ENCODE measurements around the gene ZBED5.
"Not testable (repeated sequence)": the region's sequence is repeated elsewhere in the genome, so short reads cannot be mapped to it uniquely, and the experiment has no call there.

ZBED5 gene

GRCh38 chr11:10844356-10844755, 13.5 kb downstream of the ZBED5 start:
- DNase-seq (ENCODE audit: low spot score) (no peak), ATAC-seq (ENCODE audit: low read depth) (no peak)
- Histone ChIP-seq H3K4me3 (ENCODE audit: severe bottlenecking) (no peak overlapping the region), H3K27ac (ENCODE audit: poor library complexity, severe bottlenecking) (no peak overlapping the region), H3K9me3 (ENCODE audit: severe bottlenecking) (no peaks in the 10 kb centered on the region), H3K27me3 (ENCODE audit: insufficient read depth, poor library complexity, severe bottlenecking) (no peaks in the 10 kb centered on the region), H3K4me1 (ENCODE audit: insufficient read depth, poor library complexity, severe bottlenecking) (peaks cover 4% of the 10 kb centered on the region), H3K36me3 (ENCODE audit: low read depth) (no peaks in the 10 kb centered on the region)
- TF ChIP-seq CTCF (IDR thresholded peaks at IDR 0.05; ENCODE audit: poor library complexity, severe bottlenecking) = no peak

DNA sequence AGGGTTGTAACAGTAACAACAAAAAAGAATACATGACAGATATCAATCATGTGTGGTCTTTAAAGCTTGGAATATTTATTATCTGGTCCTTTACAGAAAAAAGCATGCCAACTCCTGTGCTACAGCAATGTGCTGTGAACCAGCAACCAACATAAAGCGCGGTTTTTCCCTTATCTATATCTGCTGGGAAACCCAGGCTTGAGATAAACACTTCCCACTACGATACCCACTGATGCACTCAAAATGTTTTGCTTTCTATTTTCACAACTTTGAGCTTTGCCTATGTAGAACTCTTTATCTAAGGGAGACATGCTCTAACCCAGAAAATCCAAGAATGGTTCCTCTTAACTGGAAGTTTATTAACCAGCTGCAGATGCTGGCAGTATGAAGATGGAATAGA, 19.0 kb downstream of the ZBED5 start:
- ATAC-seq (ENCODE audit: low read depth) = no peak
- Histone ChIP-seq H3K9me3 (ENCODE audit: severe bottlenecking) (no peaks in the 10 kb centered on the region), H3K27ac (ENCODE audit: poor library complexity, severe bottlenecking) (no peak overlapping the region), H3K36me3 (ENCODE audit: low read depth) (no peaks in the 10 kb centered on the region), H3K27me3 (ENCODE audit: insufficient read depth, poor library complexity, severe bottlenecking) (no peaks in the 10 kb centered on the region), H3K4me3 (ENCODE audit: severe bottlenecking) (no peak overlapping the region), H3K4me1 (ENCODE audit: insufficient read depth, poor library complexity, severe bottlenecking) (peaks cover 4% of the 10 kb centered on the region)
- TF ChIP-seq CTCF (IDR thresholded peaks at IDR 0.05; ENCODE audit: poor library complexity, severe bottlenecking) = no peak
- DNase-seq (ENCODE audit: low spot score) = no peak

DNA sequence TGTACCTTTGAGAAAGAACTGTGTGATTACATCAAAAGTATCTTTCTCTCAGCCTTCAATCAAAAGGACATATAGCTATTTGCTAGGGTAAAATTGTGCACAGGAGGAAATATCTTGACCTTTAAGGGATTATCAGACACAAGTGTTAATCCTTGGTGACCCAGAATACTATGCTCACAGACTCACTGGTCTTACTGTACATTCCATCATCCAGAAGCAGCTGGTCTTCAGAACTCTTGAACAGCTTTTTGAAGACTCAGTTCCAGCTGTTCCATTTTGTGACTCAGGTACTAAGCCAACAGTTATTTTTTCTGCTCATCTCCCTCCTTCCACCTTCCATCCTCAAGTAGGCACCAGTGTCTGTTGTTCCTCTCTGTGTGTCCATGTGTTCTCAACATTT, 19.8 kb downstream of the ZBED5 start:
- Histone ChIP-seq H3K36me3 (ENCODE audit: low read depth) (no peaks in the 10 kb centered on the region), H3K27me3 (ENCODE audit: insufficient read depth, poor library complexity, severe bottlenecking) (no peaks in the 10 kb centered on the region), H3K27ac (ENCODE audit: poor library complexity, severe bottlenecking) (no peak overlapping the region), H3K9me3 (ENCODE audit: severe bottlenecking) (no peaks in the 10 kb centered on the region), H3K4me3 (ENCODE audit: severe bottlenecking) (no peak overlapping the region), H3K4me1 (ENCODE audit: insufficient read depth, poor library complexity, severe bottlenecking) (peaks cover 4% of the 10 kb centered on the region)
- no peak for DNase-seq (ENCODE audit: low spot score)
- no peak for ATAC-seq (ENCODE audit: low read depth)
- TF ChIP-seq CTCF (IDR thresholded peaks at IDR 0.05; ENCODE audit: poor library complexity, severe bottlenecking) = no peak

DNA sequence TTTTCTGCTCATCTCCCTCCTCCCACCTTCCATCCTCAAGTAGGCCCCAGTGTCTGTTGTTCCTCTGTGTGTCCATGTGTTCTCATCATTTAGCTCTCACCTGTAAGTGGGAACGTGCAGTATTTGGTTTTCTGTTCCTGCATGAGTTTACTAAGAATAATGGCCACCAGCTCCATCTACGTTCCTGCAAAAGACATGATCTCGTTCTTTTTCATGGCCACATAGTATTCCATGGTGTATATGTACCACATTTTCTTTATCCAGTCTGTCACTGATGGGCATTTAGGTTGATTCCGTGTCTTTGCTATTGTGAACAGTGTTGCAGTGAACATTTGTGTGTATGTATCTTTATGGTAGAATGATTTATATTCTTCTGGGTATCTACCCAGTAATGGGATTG, 21.0 kb downstream of the ZBED5 start:
- ATAC-seq (ENCODE audit: low read depth); H3K27me3 ChIP-seq (ENCODE audit: insufficient read depth, poor library complexity, severe bottlenecking); H3K27ac ChIP-seq (ENCODE audit: poor library complexity, severe bottlenecking); DNase-seq (ENCODE audit: low spot score); H3K9me3 ChIP-seq (ENCODE audit: severe bottlenecking); H3K36me3 ChIP-seq (ENCODE audit: low read depth); H3K4me1 ChIP-seq (ENCODE audit: insufficient read depth, poor library complexity, severe bottlenecking); H3K4me3 ChIP-seq (ENCODE audit: severe bottlenecking): not testable (repeated sequence)

- no peaks in the 10 kb centered on the region for H3K27me3 ChIP-seq (ENCODE audit: insufficient read depth, poor library complexity, severe bottlenecking)
Observed at GRCh38 chr11:10829139-10829538, 28.7 kb downstream of the ZBED5 start.

More at GRCh38 chr11:10829139-10829538, 28.7 kb downstream of the ZBED5 start:
- H3K36me3 ChIP-seq (ENCODE audit: low read depth) = no peaks in the 10 kb centered on the region
- H3K27ac ChIP-seq (ENCODE audit: poor library complexity, severe bottlenecking) = no peak overlapping the region
- no peak for ATAC-seq (ENCODE audit: low read depth)
- no peak for DNase-seq (ENCODE audit: low spot score)
- H3K4me3 ChIP-seq (ENCODE audit: severe bottlenecking) = no peak overlapping the region
- no peaks in the 10 kb centered on the region for H3K4me1 ChIP-seq (ENCODE audit: insufficient read depth, poor library complexity, severe bottlenecking)
- TF ChIP-seq CTCF (IDR thresholded peaks at IDR 0.05; ENCODE audit: poor library complexity, severe bottlenecking) = no peak
- H3K9me3 ChIP-seq (ENCODE audit: severe bottlenecking) = no peaks in the 10 kb centered on the region

All from RWPE2 (cell line).